Measurements from ENCODE around the gene GSE1. TPM values are rescaled to one million over a fixed set of nuclear protein-coding genes. Genes with fewer than 3 reads are reported as not detected.

Gene GSE1
- polyA plus RNA-seq, 1 donor, result 70.2 TPM

DNA sequence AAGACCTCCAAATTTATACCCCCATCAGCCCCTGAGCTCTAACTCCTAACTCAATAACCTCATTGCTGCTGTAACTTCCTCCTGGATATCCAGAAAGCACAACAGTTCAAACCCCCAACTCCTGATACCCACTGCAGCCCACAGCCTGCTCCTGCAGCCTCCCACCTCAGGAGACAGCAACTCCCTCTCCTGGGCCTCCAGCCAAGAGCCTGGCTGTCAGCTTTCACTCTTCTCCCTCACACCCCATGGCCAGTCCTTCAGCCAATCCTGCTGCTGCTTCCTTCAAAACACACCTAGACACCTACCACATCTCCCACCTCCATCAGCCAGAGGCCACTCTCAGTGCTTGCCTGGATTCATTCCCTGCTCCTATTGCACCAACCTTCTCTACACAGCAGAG lies 70.2 kb downstream of the GSE1 start:
- DNase-seq, result no peak

DNA sequence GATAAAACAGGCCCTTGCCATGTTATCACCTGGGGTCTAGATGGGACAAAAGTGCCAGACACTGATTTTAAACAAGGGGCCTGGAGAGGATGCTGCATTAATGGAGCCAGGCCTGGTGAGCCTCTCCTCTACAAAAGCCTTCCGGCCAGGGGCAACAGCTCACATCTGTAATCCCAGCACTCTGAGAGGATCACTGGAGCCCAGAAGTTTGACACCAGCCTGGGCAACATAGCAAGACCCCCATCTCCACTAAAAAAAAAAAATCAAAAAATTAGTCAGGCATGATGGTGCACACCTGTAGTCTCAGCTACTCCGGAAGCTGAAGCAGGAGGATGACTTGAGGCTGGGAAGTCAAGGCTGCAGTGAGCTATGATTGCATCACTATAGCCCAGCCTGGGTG lies 72.1 kb downstream of the GSE1 start:
- DNase-seq, result no peak

DNA sequence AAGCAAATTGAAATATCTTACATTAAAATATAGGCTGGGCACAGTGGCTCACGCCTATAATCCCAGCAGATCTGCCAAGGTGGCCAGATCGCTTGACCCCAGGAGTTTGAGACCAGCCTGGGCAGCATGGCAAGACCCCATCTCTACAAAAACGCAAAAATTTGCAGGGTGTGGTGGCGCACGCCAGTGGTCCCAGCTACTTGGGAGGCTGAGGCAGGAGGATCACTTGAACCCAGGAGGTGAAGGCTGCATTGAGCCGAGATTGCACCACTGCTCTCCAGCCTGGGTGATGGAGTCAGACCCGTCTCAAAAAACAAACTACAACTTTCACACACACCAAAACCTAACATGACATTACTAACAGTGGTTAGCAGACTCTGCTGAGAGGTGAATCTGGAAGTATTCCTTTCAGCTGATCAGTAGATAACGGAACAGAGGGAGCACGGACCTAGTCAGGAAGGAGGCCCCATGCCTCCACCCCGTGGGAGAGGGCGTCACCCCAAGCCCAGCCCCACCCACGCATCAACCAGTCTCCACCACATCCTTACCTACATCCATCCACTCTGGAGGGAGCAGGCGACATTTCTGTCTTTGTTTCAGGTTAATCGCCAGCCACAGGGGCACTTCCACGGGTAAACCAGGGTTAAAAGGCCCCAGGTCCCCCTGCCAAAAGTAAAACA lies 73.9 kb downstream of the GSE1 start:
- no peak for DNase-seq

DNA sequence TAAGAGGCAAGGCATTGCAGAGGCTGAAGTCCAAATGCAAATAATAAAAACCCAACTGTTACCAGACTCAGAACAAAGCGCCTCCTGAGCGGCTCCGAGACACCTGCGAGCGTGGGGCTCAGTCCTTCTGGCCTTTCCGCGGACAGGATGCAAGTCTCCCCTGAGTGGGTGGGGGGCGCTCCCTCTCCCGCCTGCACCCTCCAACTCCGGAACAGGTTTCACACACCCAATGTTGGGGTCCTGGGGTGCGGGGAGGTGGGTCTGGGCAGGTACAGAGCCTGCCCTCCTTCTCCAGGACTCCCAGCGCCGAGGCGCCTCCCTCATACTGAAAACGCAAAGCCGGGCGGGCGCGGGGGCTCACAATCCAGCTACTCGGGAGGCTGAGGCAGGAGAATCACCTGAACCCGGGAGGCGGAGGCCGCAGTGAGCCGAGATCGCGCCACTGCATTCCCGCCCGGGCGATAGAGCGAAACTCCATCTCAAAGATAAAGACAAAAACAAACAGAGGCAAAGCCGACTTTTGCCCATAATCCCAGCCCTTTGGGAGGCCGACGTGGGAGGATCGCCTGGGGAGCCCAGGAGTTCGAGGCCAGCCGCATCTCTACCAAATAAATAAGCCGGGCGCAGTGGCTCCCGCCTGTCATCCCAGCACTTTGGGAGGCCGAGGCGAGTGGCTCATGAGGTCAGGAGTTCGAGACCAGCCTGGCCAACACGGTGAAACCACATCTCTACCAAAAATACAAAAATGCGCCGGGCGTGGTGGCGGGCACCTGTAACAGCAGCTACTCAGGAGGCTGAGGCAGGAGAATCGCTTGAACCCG lies 74.7 kb downstream of the GSE1 start:
- no peak for DNase-seq

DNA sequence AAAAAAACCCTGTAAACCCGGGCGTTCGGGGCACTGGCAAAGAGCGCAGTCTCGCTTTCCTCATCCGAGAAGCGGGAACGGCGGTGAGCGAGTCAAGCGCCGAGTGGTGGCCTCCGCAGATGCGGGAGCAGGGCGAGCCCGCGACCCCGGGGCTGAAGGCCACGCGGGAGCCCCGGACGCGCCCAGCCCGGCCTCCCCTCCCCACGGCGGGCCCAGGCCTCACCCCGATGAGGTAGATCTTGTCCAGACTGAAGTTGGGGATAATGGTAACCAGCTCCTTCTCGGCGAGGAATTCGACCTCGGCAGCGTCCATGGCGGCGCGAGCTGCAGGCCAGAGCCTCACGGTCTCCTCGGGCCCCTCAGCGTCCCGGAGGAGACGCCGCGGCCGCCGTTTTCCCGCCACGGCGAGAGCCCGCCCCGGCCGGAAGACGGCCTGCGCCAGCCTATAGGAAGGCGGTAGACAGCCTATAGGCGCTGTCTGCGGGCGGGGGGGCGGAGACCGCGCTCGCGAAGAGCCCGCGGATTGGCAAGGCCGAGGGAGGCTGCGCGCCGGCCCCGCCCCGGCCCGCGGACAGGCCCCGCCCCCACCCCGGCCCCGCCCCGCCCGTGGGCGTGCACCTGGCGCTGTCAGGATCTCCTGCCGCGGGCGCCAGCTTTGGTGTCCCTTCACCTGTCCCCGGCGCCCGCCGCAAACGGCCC lies 75.6 kb downstream of the GSE1 start, which contains the start of gene GINS2:
GINS2 (minus strand) TSS at position 369 of the 699 bp plus-strand sequence; CDS start at position 313, 56 bp downstream.
- peak; percentile 92 for DNase-seq

DNA sequence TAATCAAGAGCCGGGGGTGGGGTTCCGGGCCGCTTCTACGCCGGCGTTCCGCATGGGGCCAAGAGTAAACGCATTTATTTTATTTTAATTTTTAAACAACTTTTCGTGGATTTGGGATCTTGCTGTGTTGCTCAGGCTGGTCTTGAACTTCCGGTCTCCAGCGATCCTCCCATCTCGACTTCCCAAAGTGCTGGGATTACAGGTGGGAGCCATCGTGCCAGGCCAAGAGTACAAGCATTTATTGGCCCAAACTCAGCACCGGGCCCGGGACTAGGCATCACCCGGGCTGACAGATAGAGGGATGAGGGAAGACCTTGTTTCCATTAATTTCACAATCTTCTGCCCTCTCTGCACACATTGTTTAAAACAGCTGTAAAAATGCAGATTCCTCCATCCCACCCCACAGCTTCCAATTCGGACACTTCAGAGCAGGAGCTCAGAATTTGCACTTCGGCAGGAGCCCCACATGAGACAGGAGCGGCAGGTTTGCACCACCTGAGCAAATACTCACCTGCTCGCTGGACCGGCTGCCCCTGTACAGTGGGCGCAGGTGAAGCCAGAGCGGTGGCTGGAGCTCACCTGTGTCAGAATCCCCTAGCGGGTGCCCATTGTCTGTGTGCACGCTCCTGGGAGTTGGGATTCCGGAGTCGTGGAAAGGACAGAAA lies 76.3 kb downstream of the GSE1 start:
- DNase-seq, result no peak

DNA sequence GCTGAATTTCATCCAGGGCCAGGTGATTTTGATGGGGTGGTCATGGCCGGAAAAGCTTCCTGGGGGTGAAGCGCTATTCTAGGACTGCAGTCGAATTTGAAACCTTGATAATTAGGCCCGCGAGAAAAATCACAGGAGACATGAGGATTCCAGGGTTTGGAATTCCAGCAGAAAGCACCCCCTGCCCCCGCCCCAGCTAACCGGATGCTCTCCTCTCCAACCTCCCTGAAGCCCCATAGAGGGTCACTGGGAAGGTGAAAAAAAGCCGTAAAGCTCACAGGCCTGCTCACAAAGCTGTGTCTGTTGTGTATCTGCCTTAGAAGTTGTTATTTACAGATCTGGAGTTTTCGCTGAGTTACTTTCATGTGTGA lies 76.8 kb downstream of the GSE1 start:
- no peak for DNase-seq

DNA sequence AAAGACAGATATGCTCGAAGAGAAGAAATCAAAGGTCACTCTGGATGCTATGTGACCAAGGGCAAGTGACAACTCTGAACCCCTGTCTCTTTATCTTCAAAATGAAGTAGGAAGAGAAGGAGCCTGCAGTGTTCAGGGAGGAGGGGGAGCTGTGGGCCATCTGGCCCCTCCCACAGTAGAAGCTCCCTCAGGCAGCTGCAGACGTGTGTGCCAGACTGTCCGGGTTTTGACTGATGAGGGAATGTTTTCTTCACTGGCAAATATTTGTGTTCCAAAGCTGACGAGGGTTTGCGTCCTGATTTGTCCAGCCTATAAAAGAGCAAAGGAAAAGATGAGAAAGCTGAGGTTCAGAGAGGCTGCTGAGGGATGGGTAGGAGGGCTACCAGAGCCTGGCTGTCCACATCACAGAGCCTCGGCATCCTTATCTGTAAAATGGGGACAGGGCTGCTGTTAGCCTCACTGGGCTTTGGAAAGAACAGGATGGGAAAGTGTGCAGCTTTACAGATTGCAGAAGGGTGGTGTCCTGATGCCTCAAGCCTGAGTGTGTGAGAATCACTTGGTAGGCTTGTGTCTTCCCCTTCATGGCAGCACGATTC lies 77.4 kb downstream of the GSE1 start:
- no peak for DNase-seq

DNA sequence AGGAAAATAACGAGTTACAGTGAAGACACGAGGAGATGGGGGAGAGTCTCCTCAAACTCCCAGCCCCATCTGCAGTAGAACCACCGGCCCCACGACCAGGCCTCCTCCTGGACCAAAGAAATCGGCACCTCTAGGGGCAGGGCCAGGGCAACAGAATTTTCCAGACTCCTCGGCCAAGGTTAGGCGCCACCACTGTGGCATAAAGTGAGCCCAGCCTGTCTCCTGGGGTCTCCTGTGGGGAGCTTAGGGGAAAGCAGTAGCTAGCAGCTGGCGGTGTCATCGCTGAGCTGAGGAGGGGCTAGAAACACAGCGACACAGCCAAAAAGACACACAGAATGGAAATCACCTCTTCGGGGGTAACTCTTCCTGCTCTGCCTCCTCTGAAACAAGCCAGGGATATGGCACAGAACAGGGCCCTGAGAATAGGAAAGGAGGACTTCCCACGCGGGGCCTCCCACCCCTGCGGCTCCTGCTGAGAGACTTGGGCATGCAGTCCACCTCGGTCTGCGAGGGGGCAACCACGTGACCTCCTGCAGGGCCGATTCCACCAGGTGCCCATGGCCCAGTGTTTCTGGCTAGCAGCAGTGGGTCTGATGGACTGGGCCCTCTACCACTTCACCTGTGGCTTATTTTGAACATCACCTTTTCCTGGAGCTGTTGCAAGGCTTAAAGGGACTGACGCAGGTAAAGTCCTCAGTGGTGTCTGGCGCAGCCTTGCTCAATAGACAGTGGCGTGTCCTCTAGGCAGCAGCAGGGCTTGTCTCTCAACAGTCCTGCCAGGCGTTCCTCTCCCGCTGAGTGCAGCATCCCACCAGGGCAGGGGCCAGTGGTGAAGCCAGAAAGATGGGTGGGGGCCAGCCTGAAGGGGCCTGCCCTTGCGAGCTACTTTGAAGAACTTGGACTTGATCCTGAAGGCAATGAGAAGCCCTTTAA lies 82.3 kb downstream of the GSE1 start:
- DNase-seq, result no peak

DNA sequence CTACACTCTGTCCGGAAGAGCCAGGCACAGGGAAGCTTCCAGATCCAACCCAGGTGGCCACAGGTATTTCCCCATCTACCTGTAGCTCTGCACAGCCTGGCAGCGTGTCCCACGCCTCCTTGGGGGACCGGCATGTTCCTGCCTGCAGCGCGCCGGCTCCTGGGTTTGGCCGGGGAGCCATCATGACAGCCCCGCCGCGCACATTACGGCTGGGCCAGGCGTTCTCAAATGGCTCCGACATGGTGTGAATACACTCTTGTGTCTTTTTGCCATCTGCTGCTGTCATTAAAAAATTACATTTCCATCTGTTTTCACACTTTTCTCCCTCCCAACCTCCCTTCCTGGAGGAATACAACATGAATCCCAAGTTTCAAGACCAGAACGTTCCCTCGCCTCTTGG lies 83.7 kb downstream of the GSE1 start:
- no peak for DNase-seq

DNA sequence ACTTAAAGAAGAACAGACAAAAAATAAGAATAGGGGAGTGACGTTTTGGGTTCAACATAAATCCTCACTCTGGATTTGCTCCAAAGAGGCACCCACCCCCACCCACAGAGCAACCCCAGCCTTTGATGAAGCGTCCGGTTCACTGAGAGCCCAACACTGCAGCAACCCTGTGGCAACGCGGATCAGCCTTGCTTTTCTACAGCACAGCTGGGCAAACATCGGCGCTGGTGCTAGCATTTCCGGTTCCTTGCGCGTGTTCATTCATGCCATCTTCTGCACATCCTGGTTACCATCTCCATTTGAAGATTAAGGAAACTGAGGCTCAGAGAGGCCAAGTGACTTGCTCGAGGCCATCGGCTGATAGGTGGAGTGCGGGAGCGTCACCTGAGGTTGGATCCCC lies 84.3 kb downstream of the GSE1 start:
- DNase-seq, result no peak

DNA sequence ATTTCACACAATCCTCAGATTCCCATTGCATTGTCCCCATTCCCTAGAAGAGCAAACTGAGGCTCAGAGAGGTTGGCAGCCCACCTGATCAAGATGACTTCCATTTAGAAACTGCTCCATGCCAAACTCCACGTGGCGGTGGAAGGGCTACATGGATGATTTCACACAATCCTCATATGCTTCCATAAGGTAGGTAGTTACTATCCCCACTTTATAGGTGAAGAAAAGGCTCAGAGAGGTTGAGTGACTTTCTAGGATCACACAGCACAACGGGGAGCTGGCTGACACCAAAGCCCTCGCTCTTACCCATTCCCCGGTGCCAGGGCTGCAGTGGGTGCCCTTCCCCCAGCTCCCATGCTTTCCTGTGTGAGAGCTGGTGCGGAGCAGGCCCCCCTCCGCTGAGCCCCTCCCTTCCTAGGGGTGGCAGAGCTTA lies 85.4 kb downstream of the GSE1 start:
- no peak for DNase-seq

DNA sequence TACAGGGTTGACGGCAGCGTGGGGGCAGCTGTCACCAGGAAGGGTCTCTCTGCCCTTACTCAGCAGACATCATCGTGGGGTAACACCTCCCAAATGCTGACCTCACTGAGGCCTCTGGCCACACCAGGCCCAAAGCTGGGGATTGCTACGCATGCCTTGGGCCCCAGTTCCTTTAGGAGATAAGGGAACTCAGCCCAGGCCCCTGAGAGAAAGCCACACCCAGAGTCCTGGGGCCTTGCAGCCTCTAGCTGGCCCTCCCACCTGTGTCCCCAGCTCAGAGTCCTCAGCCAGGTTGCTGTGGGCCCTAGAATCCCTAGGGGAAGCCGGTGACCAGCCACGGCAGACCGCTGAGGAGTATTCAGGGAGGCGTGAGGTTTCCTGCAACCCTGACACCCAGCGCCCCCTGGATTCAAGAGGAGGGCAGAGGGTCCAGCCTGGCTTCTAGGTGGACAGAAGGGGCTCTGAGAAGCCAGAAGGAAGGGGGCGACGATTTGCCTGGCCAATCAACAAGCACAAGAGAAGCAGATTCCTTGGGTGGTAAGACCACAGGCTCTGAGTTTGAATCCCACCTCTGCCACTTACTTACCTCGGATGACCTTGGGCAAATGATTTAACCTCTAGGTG lies 85.9 kb downstream of the GSE1 start:
- DNase-seq, result no peak

DNA sequence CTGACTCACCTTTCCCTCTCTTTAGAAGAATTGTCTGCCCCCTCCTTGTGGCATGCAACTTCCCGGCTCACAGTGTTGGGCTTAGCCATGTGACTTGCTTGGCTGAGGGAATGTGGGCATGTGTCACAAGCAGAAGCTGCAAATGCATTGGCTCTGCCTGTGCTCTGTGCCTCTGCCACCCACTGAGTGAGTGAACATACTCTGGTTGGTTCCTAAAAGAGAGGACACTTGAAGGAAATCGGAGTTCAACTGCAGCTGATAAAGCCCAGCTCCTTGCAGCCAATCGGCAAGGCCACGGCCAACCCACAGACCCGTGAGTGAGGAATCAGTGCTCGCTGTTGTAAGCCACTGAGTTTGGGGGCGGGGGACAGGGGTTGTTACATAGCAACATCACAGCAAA lies 86.5 kb downstream of the GSE1 start:
- no peak for DNase-seq

DNA sequence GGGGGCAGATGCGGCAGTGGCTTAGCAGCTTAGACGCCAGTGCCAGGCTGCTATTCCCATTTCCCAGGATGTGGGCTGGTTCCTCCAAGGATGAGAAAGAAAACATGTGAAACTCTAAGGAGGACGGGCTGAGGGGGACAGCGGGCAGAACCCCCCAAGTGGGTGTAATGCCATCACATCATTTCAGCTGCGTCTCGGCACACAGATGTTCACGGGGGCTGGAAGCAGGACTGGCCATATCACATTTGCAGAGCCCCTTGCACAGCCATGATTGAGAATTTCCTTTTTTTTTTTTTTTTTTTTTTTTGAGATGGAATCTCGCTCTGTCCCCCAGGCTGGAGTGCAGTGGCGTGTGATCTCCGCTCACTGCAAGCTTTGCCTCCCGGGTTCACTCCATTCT lies 90.9 kb downstream of the GSE1 start:
- no peak for DNase-seq

DNA sequence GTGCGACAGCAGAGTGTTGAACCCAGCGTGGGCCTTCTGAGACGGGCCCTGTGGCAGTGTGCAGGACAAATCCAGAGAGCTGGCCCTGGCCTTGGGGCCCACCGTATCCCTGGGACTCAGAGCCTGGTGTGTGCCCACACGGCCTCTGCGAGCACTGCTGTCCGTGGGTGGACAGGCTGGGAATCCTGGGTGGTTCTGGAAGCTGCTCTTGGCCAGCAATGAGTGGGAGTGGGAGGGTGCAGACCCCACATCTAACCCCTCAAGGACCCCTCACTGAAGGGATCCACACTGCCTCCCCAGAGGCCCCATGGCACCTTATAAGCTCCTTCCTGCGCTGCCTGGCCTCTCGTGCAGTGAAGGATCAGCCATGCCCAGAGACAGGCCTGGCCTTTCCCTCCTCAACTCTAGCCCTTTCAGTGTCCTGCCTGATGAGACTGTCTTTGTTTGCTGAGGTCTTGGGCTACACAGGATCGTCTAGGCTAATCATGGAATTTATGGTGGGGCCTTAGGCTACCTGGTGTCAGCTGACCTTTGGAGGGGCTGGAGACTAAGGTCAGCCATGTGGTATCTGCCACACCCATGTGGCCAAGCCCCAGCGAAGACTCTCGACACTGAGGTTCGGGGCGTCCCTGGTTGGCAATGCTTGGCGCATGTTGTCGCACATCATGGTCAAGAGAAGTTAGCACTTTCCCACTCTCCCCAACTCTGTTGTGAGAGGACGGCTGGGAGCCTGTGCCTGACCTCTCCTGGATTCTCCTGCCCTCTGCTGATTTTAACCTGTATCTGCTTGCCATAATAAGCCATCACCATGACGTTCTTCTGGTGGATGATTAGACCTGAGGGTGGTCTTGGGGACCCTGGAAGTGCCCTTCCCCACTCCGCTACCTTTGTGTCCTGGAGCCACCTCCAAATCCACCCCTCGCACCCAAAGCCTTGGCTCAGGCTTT lies 92.1 kb downstream of the GSE1 start:
- no peak for DNase-seq

DNA sequence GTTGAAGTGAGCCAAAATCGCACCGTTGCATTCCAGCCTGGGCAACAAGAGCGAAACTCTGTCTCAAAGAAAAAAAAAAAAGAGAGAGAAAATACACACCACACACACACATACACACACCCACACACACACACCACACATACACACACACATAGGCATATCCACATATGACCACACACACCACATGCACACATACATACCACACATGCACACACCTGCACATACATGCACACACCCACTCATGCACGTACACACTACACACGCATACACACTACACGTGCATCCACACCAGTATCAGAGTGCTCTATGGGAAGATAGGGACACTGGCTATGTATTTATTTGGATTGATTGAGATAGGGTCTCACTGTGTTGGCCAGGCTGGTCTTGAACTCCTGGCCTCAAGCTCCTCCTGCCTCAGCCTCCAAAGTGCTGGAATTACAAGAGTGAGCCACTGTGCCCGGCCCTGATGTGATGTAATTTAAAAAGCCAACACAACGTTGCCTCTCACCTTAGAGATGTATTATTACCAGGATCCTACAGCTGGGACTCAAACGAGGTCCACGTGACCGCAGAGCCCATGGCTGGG lies 93.4 kb downstream of the GSE1 start:
- DNase-seq, result no peak

DNA sequence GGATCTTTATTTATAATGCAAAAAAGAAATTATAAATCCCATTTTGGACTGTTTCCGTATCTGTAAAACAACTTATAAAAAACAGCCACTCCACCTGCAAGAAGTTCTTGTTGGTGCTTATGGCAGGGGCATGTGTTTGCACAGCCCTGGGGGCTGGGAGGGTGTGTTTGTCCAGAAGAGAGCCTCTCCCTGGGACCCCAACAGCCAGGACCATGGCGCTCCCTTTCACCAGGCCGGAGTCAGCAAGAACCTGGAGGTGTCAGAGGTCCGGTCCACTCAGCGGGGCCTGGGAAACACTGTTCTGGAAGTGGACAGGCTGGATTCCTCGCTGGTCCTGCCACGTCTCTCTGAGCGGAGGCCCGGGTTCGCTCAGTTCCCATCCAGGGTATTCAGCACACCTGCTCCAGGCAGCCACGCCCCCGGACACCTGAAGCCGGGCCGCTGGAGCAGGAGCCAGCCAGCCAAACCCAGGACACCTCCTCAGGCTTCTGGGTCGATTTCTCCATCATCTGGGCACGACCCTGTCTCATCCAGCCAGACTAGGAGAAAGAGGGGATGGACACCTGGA lies 94.5 kb downstream of the GSE1 start:
- DNase-seq, result no peak

DNA sequence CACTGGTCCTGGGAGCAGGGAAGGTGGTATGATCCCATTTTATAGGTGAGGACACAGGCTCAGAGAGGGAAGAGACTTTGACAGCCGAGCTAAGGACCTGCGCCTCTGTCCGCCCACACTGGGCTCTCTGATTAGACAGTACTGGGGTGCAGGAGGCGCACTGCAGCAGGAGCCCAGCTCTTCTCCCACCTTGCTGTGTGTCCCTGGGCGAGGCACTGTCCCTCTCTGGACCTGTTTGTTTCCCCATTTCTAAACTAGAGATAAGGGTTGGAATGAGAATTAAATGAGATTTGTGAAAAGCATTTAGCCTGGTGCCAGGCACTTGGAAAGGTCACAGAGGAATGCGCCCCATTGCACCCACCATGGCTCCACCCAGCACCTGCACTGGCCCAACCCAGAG lies 95.2 kb downstream of the GSE1 start:
- DNase-seq, result no peak

Measured in hindlimb muscle (tissue), 1 donor.